AG10803 (cell line): ENCODE data around the gene FHOD1.

Experiments
- DNase-seq: peaks from one replicate; pipeline ENCODE4 v3.0.0; 2010; ENCODE audit warnings: low read depth
- H3K4me3 ChIP-seq: 2 replicates; pipeline ENCODE4 v1.5.1; 2011; ENCODE audit warnings: mild to moderate bottlenecking, low read length, control low read depth
- TF ChIP-seq, protein P1 (sequence below): conservative IDR thresholded peaks from 2 replicates; pipeline ENCODE4 v1.5.1; 2011; ENCODE audit warnings: mild to moderate bottlenecking, low read length, control low read depth, inconsistent platforms

The FHOD1 gene

DNA sequence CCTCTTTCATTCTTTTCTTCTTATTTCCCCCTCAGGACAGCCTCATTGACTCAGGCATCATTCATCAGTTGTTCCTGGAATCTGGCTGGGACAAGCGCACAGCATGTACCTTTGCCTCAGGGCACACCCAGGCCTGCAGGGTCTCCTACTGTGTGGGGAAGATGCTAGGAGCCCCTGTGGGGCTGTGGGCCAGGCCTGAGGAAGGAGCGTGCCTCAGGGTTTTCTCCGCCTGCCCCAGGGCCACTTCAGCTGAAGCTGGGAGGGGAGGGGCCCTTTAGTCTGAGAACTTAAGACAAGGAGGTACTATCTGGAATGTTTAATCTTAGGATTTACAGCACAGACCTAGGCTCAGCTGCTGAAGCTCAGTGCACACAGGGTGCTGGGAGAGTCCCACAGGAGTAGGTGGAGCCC, 40.4 kb downstream of the FHOD1 start:
- TF ChIP-seq, protein P1, sequence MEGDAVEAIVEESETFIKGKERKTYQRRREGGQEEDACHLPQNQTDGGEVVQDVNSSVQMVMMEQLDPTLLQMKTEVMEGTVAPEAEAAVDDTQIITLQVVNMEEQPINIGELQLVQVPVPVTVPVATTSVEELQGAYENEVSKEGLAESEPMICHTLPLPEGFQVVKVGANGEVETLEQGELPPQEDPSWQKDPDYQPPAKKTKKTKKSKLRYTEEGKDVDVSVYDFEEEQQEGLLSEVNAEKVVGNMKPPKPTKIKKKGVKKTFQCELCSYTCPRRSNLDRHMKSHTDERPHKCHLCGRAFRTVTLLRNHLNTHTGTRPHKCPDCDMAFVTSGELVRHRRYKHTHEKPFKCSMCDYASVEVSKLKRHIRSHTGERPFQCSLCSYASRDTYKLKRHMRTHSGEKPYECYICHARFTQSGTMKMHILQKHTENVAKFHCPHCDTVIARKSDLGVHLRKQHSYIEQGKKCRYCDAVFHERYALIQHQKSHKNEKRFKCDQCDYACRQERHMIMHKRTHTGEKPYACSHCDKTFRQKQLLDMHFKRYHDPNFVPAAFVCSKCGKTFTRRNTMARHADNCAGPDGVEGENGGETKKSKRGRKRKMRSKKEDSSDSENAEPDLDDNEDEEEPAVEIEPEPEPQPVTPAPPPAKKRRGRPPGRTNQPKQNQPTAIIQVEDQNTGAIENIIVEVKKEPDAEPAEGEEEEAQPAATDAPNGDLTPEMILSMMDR, result no peak

DNA sequence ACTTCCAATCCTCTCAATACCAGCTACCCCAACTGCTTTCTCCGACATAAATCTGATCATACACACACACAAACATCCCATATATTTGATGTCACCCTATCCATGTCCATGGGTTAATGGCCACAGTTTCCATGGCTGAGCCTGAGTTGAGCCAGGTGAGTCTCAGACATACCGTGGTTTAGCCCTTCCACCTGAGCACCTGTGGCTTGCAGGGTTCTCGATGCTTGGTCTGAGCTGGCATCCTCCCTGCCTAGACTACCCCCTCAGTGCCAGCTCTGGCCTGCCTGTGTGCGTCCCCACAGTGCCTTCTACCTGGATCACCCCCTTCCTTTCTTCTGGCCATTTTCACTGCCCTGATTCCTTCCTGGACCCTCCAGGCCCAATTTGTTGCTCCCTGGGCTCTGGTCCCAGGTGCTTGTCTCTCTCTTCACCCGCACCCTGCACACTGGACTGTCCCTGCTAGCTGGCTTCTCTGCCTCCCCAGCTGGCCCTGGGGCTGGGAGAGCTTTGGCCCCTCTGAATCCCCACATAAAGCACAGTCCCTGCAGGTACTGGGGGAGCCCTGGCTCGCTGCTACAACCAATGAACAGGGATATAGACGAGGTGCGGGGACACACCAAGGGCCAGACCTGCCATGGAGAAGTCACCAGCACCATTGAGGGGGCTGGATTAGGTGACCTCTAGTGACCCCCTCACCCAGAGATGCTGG, 41.0 kb downstream of the FHOD1 start:
- H3K4me3 ChIP-seq, result no peak overlapping the region
- TF ChIP-seq, protein P1, result no peak
- DNase-seq, result no peak

More for the DNA sequence above, 40.4 kb downstream of the FHOD1 start:
- DNase-seq, result no peak
- no peak overlapping the region for H3K4me3 ChIP-seq

DNA sequence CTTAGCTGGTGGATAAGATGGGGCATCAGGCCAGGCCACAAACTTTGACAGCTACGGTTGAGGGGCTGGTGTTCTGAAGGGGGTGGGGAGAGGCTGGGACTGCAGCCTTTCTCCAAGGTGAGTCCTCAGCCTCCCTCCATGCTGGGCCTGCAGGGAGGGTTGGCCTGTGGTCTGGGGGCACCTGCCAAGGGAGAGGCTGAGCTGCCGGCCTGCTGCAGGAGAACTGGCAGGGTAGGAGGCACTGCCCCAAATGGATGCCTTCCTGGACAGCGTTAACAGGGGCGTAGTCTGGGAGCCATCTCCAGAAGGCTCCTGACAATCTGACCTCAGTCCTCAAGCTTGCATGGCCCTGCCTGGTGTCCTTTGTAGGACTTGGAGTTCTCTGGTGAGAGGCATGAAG, 43.2 kb downstream of the FHOD1 start:
- DNase-seq, result no peak
- TF ChIP-seq, protein P1, result no peak
- no peak overlapping the region for H3K4me3 ChIP-seq

DNA sequence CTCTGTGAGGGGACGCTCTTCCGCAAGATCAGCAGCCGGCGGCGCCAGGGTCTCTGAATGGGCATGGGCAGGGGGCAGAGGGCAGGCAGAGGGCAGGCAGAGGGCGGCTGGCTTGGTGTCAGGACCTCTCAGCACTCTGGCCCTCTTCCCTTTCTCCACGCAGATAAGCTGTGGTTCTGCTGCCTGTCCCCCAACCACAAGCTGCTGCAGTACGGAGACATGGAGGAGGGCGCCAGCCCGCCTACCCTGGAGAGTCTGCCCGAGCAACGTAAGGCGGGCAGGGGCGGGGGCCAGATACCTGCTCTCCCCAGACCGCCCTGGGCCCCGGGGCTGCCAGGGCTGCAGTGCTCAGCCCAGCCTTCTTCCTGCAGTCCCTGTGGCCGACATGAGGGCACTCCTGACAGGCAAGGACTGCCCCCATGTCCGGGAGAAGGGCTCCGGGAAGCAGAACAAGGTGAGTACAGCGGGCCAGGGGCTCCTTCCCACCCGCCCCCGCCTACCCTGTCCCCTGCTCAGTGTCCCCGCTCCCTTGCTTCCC, 44.3 kb downstream of the FHOD1 start:
- DNase-seq, result no peak
- TF ChIP-seq, protein P1, result no peak
- no peak overlapping the region for H3K4me3 ChIP-seq

DNA sequence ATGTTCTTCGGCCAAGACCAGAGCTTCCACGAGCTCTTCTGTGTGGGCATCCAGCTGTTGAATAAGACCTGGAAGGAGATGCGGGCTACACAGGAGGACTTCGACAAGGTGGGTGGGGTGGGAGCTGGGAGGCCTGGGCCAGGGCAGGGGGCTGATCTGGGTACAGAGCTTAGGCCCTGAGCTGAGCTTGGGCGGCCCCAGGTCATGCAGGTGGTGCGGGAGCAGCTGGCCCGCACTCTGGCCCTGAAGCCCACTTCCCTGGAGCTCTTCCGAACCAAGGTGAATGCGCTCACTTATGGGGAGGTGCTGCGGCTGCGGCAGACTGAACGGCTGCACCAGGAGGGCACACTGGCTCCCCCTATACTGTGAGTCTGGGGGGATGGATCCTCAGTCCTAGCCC, 44.9 kb downstream of the FHOD1 start:
- H3K4me3 ChIP-seq, result no peak overlapping the region
- TF ChIP-seq, protein P1, result no peak
- no peak for DNase-seq

GRCh38 chr16:67201411-67202345, 45.6 kb downstream of the FHOD1 start:
- no peak for DNase-seq
- H3K4me3 ChIP-seq, result no peak overlapping the region
- TF ChIP-seq, protein P1, result no peak
